Measurements from ENCODE around the gene LRCH1.

DNA sequence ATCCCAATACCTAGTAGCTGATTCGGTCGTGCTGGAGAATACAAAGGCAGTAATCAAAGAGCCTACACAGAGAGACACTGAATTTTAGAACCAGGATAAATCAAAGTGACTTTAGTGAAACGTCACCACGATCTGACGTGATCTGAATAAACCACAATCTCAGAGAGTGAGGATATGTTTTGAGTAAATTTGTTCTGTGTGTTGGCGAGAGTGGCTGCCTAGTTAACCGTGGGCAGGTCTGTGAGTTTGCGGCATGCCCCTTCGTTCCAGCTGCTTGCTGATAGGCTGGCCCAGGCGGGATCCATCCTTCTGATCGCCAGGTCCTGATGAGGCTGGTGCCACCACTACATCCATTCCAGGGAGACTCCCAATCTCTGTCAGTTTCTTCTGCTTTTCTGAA, 40.4 kb downstream of the LRCH1 start:
- TF ChIP-seq, protein P1, sequence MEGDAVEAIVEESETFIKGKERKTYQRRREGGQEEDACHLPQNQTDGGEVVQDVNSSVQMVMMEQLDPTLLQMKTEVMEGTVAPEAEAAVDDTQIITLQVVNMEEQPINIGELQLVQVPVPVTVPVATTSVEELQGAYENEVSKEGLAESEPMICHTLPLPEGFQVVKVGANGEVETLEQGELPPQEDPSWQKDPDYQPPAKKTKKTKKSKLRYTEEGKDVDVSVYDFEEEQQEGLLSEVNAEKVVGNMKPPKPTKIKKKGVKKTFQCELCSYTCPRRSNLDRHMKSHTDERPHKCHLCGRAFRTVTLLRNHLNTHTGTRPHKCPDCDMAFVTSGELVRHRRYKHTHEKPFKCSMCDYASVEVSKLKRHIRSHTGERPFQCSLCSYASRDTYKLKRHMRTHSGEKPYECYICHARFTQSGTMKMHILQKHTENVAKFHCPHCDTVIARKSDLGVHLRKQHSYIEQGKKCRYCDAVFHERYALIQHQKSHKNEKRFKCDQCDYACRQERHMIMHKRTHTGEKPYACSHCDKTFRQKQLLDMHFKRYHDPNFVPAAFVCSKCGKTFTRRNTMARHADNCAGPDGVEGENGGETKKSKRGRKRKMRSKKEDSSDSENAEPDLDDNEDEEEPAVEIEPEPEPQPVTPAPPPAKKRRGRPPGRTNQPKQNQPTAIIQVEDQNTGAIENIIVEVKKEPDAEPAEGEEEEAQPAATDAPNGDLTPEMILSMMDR (IDR thresholded peaks at IDR 0.05) = no peak
- TF ChIP-seq POLR2A (IDR thresholded peaks at IDR 0.05) = no peak
